DMS53 treated with DMSO at 0.1 percent for 48 hours (cell line): ENCODE data around the gene GRID2.
"Not testable (repeated sequence)": the region's sequence is repeated elsewhere in the genome, so short reads cannot be mapped to it uniquely, and the experiment has no call there.

Source experiments
- DNase-seq: peaks from one replicate; lab custom pipeline; 2025; ENCODE audit not compliant: unreplicated experiment; lab: John Stamatoyannopoulos, UW

GRID2 gene

DNA sequence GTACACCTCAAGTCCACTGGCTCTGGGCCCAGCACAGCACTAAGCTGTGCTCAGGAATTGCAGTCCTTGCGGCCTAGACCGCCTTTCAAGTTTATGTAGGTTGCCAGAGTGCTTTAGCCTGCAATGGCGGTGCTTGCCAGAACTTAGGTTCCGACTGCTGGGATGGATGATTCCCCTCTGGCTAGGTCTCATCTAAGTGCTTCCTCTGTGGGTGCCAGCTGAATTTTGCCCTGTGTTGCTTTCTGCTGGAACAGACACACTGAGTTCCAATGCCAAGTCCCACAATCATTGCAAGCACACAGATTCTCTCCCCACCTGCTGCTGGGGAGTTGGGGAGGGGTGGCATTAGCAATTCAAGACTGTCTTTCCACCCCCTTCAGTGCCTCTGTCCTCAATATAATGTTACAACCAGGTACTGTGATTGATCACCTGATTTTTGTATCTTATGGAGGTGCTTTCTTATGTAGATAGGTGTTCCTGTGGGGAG lies 129.5 kb downstream of the GRID2 start:
- DNase-seq = no peak

GRCh38 chr4:92438722-92439121 lies 135.0 kb downstream of the GRID2 start:
- not testable (repeated sequence) for DNase-seq

- not testable (repeated sequence) for DNase-seq
These were observed 138.4 kb downstream of the GRID2 start for GRCh38 chr4:92442131-92442530.

DNA sequence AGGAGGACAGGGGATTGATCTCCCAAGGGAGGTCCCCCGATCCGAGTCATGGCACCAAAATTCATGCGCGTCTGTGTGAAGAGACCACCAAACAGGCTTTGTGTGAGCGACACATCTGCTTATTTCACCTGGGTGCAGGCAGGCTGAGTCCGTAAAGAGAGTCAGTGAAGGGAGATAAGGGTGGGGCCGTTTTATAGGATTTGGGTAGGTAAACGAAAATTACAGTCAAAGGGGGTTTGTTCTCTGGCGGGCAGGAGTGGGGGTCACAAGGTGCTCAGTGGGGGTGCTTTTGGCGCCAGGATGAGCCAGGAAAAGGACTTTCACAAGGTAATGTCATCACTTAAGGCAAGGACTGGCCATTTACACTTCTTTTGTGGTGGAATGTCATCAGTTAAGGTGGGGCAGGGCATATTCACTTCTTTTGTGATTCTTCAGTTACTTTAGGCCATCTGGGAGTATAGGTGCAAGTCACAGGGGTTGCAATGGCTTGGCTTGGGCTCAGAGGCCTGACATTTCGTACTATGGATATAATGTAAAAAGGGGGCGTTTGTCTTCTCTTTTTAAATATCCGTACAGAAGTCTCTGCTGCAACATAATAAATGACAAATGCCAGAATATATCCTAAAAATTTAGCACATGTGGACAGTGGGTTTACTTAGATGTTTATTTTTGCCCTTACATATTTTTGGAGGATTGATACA lies 140.5 kb downstream of the GRID2 start:
- DNase-seq = not testable (repeated sequence)

- DNase-seq = no peak
These were observed 141.4 kb downstream of the GRID2 start for GRCh38 chr4:92445127-92445526.

- DNase-seq = peak; percentile 30
These were observed 143.6 kb downstream of the GRID2 start for GRCh38 chr4:92447255-92447905.

- not testable (repeated sequence) for DNase-seq
These were observed 144.4 kb downstream of the GRID2 start for GRCh38 chr4:92448176-92448575.

GRCh38 chr4:92450694-92451093 lies 146.9 kb downstream of the GRID2 start:
- no peak for DNase-seq

DNA sequence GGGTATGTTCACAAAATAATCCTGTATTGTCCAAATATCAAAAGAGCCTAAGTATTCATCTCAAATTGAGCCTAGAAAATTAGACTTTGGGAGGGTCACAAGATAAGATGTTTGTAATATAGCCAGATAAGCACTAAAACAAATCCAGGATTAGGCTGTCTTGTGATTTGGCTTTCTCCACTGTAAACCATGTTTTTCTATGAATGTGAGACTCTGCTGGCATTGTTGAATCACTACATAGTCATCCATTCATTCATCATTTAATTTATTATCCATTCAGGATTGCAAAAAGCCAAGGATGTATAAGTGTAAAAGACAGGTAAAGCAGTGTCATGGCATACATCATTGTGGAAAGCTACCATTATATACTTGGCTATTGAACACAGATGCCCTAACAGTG lies 148.0 kb downstream of the GRID2 start:
- no peak for DNase-seq

GRCh38 chr4:92452383-92452782 lies 148.6 kb downstream of the GRID2 start:
- DNase-seq = not testable (repeated sequence)

DNA sequence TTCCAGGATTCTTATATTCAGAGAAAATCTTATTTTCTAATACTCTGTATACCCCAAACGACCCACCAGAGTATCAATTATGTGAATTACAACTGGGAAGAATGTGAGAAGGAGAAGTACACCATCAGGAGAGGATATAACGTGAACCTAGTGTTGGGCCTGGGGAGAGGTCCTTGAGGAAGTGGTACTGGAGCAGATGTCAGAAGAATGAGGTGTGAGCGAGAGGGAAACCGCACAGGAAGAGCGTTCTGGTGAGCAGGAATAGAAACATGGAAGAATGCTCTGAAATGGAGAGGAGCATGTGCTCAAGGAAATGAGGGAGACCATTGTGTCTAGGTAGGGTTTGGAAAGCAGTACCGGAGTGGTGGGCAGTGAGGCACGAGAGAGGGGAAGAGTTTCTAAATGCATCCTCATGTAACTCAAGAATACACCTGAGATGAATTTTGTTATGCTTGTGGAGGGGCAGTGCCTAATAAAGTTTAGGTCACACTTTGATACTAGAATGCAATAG lies 151.6 kb downstream of the GRID2 start:
- DNase-seq = no peak

- DNase-seq = no peak
These were observed 152.2 kb downstream of the GRID2 start for GRCh38 chr4:92455951-92456350.

- no peak for DNase-seq
These were observed 158.0 kb downstream of the GRID2 start for GRCh38 chr4:92461732-92462131.

DNA sequence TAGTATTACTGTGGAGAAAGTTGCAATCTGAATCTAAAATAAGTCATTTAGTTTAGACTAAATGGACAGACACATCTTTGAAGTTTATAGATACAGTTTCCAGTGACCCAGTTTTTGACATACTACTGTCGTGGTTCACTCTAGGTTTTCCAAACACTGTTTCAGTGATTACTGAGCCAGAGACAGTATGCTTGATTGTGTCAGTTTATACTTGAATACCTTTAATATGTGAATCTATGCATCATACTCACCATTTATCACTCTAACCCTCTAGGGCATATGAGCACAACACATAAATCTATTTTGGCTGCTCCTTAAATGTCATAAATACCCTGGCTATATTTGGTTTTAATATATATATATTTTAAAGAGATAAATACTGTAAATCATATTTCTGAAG lies 173.5 kb downstream of the GRID2 start:
- DNase-seq = no peak

DNA sequence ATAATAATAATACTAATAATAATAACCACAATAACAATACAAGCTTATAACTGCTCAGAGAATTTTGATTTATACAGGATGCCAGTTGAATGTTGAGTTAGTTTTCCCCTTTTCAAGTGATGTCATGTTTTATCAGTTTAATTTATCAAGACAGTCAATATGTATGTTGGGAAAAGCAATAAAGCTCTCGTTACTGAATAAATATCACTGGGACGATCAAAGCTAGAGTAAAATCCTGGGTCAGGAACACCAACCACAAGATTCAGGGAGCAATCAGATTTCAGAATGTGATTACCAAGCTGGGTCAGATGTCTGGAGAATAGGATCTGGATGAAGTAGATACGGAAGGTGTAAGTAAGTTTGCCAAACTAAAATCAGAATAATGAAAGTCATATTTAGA lies 179.6 kb downstream of the GRID2 start:
- no peak for DNase-seq

DNA sequence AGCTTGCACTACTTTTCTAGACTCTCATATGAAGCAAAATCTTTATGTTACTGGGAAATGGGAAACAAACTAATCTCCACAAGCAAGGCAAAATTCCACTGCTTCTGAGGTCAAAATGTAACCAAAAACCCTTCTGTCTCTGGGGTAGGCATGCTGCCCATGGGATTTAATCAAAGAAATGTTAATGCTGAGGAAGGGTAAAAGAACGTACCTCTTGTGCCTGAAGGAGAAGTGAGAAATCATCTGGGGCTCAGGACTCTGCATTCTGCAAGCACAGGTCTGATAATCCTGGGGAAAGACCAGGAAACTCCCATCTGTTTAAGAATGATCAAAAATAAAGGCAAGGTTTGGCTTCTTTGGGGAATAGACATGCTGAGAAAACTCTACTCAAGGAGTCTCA lies 184.7 kb downstream of the GRID2 start:
- DNase-seq = no peak

- no peak for DNase-seq
These were observed 193.4 kb downstream of the GRID2 start for GRCh38 chr4:92497141-92497540.

DNA sequence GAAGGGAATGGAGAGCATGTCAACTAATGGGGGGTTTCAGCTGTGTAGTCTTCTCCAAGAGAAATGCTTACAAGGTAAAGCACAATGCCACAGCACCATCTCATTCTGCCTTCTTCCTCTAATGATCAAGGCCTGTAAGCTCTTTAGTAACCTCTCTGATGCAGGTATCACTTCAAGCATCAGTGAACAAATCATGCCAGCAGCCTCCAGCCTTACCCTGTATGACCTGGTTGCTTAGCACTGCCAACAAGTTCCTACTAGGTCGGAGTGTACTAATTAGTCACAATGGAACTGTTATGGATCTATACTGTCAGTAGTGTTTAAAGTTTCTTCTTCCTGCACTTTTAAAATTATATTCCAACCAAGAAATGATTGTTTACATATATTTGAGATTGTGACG lies 197.7 kb downstream of the GRID2 start:
- DNase-seq = no peak

GRCh38 chr4:92506933-92507332 lies 203.2 kb downstream of the GRID2 start:
- no peak for DNase-seq

DNA sequence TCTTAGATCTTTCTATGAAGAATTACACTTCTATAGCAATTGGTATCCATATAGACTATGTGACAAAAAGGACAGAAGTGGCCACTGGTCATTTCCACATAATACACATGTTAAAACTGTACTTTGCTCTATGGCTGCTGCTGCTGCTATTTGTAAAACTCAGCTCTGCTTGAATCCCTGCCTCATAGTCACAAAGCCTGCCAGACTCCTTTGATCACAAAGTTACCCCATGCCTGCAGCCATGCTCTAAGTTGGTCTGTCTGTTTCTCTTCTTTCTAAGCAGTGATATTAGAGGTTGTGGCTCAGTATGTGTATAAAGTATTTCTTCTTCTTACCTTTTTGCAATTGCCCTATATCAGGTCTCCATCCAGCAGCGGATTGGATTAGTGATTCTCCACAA lies 210.9 kb downstream of the GRID2 start:
- no peak for DNase-seq

DNA sequence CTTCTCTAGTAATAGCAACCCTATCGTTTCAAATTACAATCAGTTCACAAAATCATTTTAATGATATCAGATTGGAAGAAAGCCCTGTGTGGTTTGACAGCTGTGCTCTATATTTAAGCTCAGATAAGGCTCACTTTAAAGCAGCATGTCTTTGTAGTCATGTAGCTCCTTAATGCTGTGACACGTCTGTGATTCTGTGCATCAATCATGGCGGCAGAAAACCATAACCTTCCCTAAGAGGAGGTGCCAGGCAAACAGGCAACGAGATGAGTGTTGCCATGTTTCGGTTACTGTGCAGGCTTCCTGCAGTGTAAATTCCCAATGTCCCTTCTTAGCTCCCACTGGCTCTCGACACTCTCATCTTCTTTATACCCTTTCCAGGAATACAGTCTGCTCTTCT lies 212.7 kb downstream of the GRID2 start:
- no peak for DNase-seq

- DNase-seq = no peak
These were observed 216.0 kb downstream of the GRID2 start for GRCh38 chr4:92519727-92520126.
